GM21423 (cell line): ENCODE measurements around the gene R3HDM4.
"Not testable (repeated sequence)": the region's sequence is repeated elsewhere in the genome, so short reads cannot be mapped to it uniquely, and the experiment has no call there.

Source experiments
- ATAC-seq: cut with Tn5 transposase; IDR thresholded peaks from one replicate; pipeline ENCODE4 v1.9.1; 2021; ENCODE audit warnings: mild to moderate bottlenecking, moderate library complexity; ENCODE audit not compliant: unreplicated experiment

The R3HDM4 gene

DNA sequence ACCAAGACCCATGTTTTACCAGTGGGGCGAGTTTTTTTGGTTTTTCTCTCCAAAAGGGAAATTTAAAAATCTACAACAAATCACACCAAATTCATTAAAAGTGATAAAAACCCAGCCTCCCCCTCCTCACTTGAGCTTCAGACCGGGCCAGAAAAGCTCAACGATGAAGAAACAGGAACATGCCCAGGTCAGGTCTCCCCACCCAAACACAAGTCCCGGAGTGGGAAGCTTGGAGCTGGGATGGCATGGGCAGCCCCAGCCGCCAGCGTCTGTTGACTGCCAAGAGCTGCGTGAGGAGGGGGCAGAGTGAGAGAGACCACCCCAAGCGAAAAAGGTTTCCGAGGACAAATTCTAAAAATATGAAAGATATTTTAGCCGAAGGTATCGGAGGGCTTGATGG is 16.0 kb downstream of the R3HDM4 start:
- no peak for ATAC-seq

DNA sequence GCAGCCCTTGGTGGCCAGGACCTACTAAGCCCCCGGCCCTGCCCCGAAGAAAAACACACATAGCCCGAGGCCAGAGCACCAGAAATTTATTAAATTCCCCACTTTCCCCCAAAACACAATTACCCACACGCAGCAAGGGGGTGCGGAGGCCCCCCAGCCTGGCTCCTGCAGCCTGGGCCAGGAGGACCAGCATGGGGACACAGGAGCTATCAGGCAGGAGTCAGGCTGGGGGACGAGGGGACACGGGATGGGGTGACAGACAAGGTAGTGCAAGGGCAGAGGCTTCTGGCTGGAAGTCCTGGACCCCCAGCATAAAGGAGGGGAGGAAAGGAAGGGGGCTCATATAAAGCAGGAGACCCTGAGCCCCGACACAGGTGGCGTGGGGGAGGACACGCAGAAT is 16.6 kb downstream of the R3HDM4 start:
- ATAC-seq, result no peak

DNA sequence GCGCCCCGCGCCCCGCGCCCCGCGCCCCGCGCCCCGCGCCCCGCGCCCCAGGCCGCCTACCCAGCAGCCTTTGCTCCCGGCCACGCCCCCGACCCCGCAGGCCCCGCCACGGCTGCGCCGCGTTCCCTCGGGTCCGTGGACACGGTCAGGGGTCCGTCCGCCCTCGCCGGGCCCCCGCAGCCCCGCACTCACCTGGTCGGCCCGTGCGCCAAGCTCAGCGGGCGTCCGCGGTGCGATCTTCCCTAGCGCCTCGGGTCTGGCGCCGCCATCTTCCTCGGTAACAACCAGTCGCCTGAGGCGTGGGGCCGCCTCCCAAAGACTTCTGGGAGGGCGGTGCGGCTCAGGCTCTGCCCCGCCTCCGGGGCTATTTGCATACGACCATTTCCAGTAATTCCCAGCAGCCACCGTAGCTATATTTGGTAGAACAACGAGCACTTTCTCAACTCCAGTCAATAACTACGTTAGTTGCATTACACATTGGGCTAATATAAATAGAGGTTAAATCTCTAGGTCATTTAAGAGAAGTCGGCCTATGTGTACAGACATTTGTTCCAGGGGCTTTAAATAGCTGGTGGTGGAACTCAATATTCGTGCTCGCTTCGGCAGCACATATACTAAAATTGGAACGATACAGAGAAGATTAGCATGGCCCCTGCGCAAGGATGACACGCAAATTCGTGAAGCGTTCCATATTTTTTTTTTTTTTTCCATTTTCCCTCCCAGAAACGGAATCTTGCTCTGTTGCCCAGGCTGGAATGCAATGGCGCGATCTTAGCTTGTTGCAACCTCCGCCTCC is 19.9 kb downstream of the R3HDM4 start, which contains the start of the genes MED16 and RNU6-9:
Gene MED16, minus strand, starts transcription at position 294 of the 796 bp plus-strand sequence. CDS start 2,056 bp downstream, outside the sequence.
Gene RNU6-9, plus strand, starts transcription at position 591 of the 796 bp plus-strand sequence.
- ATAC-seq, result peak; percentile 78

DNA sequence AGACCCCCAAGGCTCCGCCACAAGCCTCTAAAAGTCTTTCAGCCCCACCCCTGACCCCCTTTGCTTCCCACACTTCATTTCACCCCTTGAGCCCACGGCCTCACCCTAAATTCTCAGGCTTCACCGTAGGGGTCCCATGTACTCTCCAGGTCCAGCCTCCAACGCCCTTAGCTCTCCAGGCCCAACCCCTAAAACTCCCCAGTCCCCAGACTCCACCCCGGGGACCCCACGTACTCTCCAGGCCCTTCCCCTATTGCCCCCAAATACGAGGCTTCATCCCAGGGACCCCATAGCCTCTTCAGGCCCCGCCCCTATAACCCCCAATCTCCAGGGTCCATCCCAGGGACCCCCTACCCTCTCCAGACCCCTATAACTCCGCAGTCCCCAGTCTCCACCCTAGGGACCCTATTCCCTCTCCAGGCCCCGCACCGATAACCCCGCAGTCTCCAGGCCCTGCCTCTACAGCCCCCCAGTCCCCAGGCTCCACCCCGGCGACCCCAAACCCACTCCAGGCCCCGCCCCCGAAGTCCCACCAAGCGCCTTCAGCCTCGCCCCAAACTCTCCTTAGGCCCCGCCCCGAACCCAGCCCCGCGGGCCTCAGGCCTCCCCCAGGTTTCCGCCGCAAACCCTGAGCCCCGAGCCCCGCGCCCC is 20.7 kb downstream of the R3HDM4 start:
- ATAC-seq, result no peak

DNA sequence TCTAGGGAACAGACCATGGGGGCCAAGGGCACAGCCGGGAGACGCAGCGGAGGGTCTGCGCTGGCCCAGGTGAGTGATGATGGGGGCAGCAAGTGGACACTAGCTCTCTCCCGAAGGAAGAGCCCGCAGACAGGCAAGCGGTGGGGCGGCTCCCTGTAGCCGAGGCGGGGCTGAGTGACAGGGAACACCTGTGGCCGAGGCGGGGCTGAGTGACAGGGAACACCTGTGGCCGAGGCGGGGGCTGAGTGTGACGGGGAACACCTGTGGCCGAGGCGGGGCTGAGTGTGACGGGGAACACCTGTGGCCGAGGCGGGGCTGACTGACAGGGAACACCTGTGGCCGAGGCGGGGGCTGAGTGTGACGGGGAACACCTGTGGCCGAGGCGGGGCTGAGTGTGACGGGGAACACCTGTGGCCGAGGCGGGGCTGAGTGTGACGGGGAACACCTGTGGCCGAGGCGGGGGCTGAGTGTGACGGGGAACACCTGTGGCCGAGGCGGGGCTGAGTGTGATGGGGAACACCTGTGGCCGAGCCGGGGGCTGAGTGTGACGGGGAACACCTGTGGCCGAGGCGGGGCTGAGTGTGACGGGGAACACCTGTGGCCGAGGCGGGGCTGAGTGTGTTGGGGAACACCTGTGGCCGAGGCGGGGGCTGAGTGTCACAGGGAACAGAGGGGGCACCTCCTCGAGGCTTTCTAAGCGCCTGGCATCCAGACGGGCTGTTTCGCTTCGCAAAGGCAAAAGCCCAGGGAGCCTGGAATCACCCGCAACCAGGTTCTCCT is 21.4 kb downstream of the R3HDM4 start:
- not testable (repeated sequence) for ATAC-seq

DNA sequence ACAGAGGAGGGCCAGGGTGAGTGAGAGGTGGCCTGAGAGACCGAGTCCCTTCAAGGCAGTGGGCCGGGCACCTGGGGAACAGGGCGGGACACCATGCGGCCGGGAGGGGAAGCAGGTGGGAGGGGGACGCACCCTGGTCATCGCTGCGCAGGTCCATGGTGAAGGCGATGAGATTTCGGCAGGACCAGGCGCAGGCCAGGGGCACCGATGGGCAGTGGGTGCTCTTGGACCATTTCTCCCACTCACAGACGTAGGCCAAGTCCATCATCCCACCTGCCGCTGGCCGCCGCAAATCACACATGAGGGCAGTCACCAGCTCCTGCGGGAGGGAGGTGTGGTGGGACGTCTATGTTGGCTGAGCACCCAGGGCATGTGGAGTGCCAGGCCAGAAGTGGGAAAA is 22.2 kb downstream of the R3HDM4 start:
- no peak for ATAC-seq

DNA sequence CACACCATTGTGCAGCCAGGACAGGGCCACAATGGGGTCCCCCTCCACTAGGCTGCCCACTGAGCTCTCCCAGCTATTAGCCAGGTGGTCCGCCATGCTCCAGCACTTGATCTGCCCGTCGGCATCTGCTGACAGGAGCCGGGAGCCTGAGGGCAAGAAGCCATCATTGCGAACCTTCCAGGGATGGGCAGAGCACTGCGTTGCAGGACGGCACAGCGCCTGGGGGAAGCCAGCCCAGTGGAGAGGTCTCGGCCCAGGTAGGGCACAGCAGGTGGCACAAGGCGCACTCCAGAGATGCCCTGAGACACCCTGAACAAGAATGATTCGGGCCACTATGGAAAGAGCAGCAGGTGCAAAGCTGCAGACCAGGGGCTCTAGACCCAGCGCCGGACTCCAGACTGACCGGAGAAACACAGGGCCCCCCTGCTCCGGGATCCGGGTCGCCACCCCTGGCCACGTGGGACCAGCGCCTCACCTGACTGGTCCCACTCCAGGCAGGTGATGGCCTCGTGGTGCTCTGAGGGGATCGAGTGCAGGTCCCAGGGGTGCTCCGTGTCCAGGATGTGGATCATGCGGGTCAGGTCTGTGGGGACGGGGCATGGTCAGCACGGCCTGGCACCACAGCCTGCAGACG is 23.2 kb downstream of the R3HDM4 start:
- no peak for ATAC-seq

DNA sequence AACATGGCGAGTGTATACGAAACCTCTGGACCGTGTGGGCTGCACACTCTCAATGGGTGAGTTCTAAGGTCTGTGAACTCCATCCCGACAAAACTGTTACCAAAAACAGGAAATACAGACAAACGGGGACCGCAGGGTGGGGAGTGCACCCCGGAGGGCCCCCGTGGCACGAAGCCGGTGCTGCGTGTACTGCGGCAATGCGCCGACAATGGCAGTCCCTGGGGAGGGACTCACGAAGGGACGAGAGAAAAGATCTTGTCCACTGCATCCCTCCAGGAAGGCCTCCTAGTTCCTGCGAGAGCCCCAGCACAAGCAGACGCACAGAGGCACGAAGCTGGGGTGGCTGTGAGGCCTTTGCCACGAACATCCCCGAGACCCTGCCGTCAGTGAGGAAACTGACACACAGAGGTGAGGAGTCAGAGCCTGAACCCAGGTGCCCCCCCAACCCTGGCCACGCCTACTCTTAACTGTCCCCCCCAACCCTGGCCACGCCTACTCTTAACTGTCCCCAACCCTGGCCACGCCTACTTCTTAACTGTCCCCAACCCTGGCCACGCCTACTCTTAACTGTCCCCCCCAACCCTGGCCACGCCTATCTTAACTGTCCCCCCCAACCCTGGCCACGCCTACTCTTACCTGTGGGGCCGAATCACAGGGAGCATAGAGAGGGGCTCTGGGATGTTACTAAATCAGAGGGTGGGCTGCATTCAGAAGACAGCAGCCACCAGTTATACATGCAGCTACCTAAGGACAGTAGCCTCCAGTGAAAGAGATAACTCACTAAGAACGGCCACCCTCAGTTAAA is 24.2 kb downstream of the R3HDM4 start:
- ATAC-seq, result no peak

DNA sequence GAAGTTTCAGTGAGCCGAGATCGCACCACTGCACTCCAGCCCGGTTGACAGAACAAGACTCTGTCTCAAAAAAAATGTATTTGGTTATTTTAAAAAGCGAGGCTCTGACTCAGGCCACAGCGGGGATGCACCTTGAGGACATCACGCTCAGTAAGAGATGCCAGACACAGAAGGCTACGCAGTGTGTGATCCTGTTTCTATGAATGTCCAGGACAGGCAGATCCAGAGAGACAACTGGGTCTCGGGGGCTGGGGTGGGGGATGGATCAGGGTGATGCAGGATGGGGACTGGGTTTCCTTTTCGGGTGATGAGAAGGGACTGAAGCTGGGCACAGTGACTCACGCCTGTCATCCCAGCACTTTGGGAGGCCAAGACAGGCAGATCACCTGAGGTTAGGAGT is 25.4 kb downstream of the R3HDM4 start:
- no peak for ATAC-seq

- ATAC-seq, result no peak
Measured at GRCh38 chr19:887072-887471, 25.9 kb downstream of the R3HDM4 start.

- no peak for ATAC-seq
Measured at GRCh38 chr19:885536-886224, 27.3 kb downstream of the R3HDM4 start.

- ATAC-seq, result no peak
Measured at GRCh38 chr19:884420-885211, 28.4 kb downstream of the R3HDM4 start.

DNA sequence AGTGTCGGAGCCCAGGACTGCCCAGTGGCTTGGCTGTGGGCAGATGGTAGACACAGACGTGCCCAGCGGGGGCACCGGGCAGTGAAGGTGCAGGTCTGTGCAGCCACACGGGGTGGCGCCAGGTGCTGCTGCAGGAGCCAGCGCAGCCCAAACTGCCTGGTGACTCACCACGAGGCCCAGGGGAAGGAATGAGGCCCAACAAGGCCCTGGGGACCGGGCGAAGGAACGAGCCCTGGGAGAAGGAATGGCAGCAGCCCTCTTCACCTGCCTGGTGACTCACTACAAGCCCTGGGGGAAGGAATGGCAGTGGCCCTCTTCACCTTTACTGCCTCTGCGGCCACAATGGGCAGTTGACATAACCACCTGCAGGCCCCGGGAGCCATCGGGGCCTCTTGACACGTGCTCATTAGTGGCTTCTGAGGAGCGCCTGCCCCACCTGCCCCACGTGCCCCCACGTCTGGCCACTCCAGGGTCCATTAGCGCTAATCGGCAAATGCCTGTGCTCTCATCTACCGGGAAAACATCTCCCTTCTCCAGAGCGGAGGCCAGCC is 29.3 kb downstream of the R3HDM4 start:
- ATAC-seq, result no peak

DNA sequence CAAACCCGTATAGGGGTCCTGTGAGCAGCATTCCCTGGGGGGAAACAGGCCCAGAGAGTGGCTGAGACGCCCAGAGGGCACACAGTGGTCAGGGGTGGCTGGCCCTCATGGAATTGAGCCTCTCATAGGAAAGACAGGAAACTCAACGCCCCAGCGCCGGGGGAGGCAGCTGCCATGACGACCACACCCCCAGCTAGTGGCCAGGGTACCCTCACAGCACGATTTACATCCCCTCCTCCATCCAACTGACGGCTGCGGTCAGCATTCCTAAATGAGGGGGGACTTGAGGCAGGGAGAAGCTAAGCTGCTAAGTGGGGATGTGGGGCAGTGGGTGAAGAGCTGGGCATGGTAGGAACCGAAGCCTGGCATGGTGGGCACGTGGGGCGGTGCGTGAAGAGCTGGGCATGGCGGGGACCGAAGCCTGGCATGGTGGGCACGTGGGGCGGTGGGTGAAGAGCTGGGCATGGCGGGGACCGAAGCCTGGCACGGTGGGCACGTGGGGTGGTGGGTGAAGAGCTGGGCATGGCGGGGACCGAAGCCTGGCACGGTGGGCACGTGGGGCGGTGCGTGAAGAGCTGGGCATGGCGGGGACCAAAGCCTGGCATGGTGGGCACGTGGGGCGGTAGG is 30.0 kb downstream of the R3HDM4 start:
- ATAC-seq, result no peak

DNA sequence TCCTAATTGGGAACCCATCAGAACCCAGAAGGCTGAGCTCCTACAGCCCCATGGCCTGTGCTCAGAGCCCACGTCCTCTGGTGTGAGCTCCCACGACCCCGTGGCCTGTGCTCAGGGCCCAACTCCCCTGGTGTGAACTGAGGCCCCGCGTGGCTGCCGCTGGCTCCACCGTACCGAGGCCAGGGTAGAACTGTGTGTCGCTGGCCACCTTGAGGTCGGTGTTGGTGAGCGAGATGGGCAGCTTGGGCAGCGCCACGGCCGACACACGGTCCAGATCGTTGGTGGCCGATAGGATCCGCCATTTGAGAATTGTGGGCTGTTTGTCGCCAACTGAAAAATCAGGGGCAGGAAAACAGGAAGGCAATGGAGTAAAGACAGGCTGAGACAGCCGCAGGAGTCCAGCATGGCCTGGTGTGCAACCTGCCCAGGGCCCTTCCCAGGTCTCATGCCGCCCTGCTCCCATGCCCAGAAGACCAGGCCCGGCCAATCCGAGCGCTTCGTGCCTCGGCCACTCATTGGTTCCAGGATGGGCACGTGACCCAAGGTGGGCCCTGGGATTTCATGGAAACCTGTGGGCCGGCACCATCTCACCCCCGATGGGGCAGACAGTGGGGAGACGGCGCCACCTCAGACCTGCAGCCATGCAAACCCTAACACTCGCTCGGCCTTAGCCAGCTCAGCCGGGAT is 31.5 kb downstream of the R3HDM4 start:
- ATAC-seq, result no peak

DNA sequence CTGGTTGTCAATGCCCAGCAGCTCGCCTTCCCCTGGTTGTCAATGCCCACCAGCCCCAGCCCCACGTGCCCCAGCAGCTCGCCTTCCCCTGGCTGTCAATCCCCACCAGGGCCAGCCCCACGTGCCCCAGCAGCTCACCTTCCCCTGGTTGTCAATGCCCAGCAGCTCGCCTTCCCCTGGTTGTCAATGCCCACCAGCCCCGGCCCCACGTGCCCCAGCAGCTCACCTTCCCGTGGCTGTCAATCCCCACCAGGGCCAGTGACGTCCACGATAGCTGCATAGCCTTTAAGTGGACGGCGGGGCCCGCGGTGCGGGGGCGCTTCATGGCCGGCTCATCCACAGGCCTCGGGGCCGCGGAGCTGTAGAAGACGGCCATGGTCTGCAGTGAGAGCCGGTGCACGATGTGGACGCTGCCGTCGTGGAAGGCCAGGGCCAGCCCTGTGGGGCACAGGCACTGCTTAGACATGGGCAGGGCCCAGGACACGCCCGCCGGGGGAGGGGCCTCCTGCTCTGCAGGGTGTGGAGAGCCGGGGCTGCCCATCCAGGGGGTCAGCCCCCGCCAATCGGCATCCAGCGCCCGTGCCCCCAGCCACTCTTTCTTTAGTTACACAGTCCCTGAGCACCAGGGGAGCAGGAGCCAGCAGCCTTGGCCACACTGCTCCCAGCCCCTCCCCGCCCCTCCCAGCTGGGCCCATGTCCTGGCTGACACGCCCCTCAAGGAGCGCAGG is 33.1 kb downstream of the R3HDM4 start:
- ATAC-seq, result no peak
